Gastrocnemius medialis (tissue), 4 donors: ENCODE data around the gene ACOT12.

Source experiments
- CTCF ChIP-seq, 5 experiments: fragments of 450-650 bp in 3 of 5; fragments of 200-600 bp in 2 of 5; sonication (generic) in 2 of 5; IDR thresholded peaks in 4 of 5; conservative IDR thresholded peaks in 1 of 5; 1 replicate in 4 of 5; 2 replicates in 1 of 5; pipeline ENCODE4 v1.5.1; 2016 to 2019; ENCODE audit warnings: antibody characterized with exemption in 5 of 5, mild to moderate bottlenecking in 3 of 5, moderate library complexity in 3 of 5
- POLR2A ChIP-seq, 2 donors: fragments of 450-650 bp; IDR thresholded peaks; one replicate each; pipeline ENCODE4 v1.6.1; 2017; ENCODE audit warnings: antibody characterized with exemption in 2 of 2, mild to moderate bottlenecking in 2 of 2, moderate library complexity in 2 of 2

- TF ChIP-seq CTCF (IDR thresholded peaks at IDR 0.05 in 4 of 5, conservative IDR thresholded peaks at IDR 0.05 in 1 of 5): no peak
- TF ChIP-seq POLR2A (IDR thresholded peaks at IDR 0.05): no peak
Observed at GRCh38 chr5:81292130-81292529, 101.8 kb downstream of the ACOT12 start.
